Skin of body (tissue), 2 donors: ENCODE measurements around the gene GPR55. TPM values are rescaled to one million over a fixed set of nuclear protein-coding genes. Genes with fewer than 3 reads are reported as not detected.
A peak's percentile ranks its signal among the peaks of the same experiment; 100 is the strongest.

Experiments used
- DNase-seq: peaks from one replicate; lab custom pipeline; 2025; lab: John Stamatoyannopoulos, UW
- total RNA-seq: library from RNA; depleted of rRNA; stranded (reverse); fragments of >200 nt; gene quantifications from one replicate; pipeline ENCODE4 v1.2.3, GENCODE V29; 2014

Gene GPR55
- total RNA-seq, 1 donor from 2014 or later, result not detected

- DNase-seq, result peak; percentile 10
These were observed 55.8 kb downstream of the GPR55 start for GRCh38 chr2:230868947-230869913.

- DNase-seq, result no peak
These were observed 56.7 kb downstream of the GPR55 start for GRCh38 chr2:230868161-230868946.

- no peak for DNase-seq
These were observed 58.1 kb downstream of the GPR55 start for GRCh38 chr2:230866756-230867523.

- peak; percentile 15 for DNase-seq
These were observed 59.0 kb downstream of the GPR55 start for GRCh38 chr2:230865766-230866755.

GRCh38 chr2:230865307-230865765 lies 59.7 kb downstream of the GPR55 start:
- peak; percentile 18 for DNase-seq

GRCh38 chr2:230864605-230865306 lies 60.3 kb downstream of the GPR55 start, which contains the start of gene ITM2C:
ITM2C (plus strand) TSS chr2:230864942; CDS start chr2:230865026, 84 bp downstream.
- peak; percentile 41 for DNase-seq

- DNase-seq, result no peak
These were observed 60.9 kb downstream of the GPR55 start for GRCh38 chr2:230864122-230864604.

GRCh38 chr2:230863442-230864121 lies 61.5 kb downstream of the GPR55 start:
- no peak for DNase-seq

- no peak for DNase-seq
These were observed 62.0 kb downstream of the GPR55 start for GRCh38 chr2:230863031-230863430.

GRCh38 chr2:230862292-230862691 lies 62.8 kb downstream of the GPR55 start:
- no peak for DNase-seq

GRCh38 chr2:230861552-230862255 lies 63.3 kb downstream of the GPR55 start:
- no peak for DNase-seq

Other genes with a start within 250 kb of the GPR55 start
- gene CAB39, start 212.4 kb downstream of the GPR55 start, total RNA-seq, result 63.2 TPM
- 49.4 TPM for gene ITM2C, start 60.3 kb downstream of the GPR55 start, total RNA-seq
- gene SPATA3, start 70.9 kb upstream of the GPR55 start, total RNA-seq, result not detected
- gene C2orf72, start 112.3 kb upstream of the GPR55 start, total RNA-seq, result 0.39 TPM
- 72.3 TPM for gene PSMD1, start 131.6 kb upstream of the GPR55 start, total RNA-seq
- 0.30 TPM for gene HTR2B, start 199.8 kb upstream of the GPR55 start, total RNA-seq